ENCODE data around the gene PRDM5.

GRCh38 chr4:120826853-120827252, 95.7 kb downstream of the PRDM5 start:
- TF ChIP-seq, protein P1, sequence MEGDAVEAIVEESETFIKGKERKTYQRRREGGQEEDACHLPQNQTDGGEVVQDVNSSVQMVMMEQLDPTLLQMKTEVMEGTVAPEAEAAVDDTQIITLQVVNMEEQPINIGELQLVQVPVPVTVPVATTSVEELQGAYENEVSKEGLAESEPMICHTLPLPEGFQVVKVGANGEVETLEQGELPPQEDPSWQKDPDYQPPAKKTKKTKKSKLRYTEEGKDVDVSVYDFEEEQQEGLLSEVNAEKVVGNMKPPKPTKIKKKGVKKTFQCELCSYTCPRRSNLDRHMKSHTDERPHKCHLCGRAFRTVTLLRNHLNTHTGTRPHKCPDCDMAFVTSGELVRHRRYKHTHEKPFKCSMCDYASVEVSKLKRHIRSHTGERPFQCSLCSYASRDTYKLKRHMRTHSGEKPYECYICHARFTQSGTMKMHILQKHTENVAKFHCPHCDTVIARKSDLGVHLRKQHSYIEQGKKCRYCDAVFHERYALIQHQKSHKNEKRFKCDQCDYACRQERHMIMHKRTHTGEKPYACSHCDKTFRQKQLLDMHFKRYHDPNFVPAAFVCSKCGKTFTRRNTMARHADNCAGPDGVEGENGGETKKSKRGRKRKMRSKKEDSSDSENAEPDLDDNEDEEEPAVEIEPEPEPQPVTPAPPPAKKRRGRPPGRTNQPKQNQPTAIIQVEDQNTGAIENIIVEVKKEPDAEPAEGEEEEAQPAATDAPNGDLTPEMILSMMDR (IDR thresholded peaks at IDR 0.05), result no peak
- TF ChIP-seq POLR2A (IDR thresholded peaks at IDR 0.05), result no peak
